PC-3 (cell line): ENCODE measurements around the gene EFTUD2.

Experiments
- EZH2 ChIP-seq: fragments of 300-600 bp; sonication (generic); IDR thresholded peaks from one replicate; pipeline ENCODE4 v1.6.1; 2017; ENCODE audit warnings: antibody characterized with exemption, mild to moderate bottlenecking, low read length; ENCODE audit not compliant: unreplicated experiment
- TF ChIP-seq, protein P1 (sequence below): fragments of 300-600 bp; sonication (generic); conservative IDR thresholded peaks from 2 replicates; pipeline ENCODE4 v1.5.1; 2017; ENCODE audit warnings: antibody characterized with exemption, low read depth, mild to moderate bottlenecking, low read length

DNA sequence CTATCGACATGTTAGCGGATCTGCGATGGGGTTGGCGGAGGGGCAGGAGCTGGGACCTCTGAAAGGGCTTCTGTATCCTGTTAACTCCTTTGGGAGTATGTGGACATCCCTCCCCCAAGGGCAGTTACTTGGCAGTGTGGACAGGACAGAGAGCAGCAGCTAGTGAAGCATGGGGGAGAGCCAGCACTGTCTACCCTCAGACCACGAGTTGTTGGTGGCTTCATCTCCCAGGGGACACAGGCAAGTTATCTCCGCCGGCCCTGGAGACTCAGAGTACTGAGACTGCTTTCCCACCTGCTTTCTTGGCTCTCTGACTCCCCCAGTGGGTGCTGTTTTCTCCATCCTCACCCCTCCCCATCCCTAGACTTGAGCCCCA lies 21.3 kb upstream of the EFTUD2 start:
- TF ChIP-seq, protein P1, sequence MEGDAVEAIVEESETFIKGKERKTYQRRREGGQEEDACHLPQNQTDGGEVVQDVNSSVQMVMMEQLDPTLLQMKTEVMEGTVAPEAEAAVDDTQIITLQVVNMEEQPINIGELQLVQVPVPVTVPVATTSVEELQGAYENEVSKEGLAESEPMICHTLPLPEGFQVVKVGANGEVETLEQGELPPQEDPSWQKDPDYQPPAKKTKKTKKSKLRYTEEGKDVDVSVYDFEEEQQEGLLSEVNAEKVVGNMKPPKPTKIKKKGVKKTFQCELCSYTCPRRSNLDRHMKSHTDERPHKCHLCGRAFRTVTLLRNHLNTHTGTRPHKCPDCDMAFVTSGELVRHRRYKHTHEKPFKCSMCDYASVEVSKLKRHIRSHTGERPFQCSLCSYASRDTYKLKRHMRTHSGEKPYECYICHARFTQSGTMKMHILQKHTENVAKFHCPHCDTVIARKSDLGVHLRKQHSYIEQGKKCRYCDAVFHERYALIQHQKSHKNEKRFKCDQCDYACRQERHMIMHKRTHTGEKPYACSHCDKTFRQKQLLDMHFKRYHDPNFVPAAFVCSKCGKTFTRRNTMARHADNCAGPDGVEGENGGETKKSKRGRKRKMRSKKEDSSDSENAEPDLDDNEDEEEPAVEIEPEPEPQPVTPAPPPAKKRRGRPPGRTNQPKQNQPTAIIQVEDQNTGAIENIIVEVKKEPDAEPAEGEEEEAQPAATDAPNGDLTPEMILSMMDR = no peak
- TF ChIP-seq EZH2 = no peak
